Liver (tissue), 9 donors: ENCODE data around the gene STK4. TPM values are rescaled to one million over a fixed set of nuclear protein-coding genes. Genes with fewer than 3 reads are reported as not detected.
"Not testable (repeated sequence)": the region's sequence is repeated elsewhere in the genome, so short reads cannot be mapped to it uniquely, and the experiment has no call there.

Source experiments
- DNase-seq: peaks from one replicate; pipeline ENCODE4 v3.0.0-alpha.2; 2017; ENCODE audit warnings: low spot score
- H3K27ac ChIP-seq, 2 donors: one replicate each; pipeline ENCODE4 v1.7.0; 2013; ENCODE audit warnings: inconsistent platforms in 2 of 2, low read length in 2 of 2, control low read depth in 1 of 2, low read depth in 1 of 2, mild to moderate bottlenecking in 1 of 2
- H3K27me3 ChIP-seq, 4 donors: one replicate each; pipeline versions ENCODE4 v1.6.1 to v1.7.0; 2013; ENCODE audit warnings: low read length in 3 of 4, inconsistent platforms in 1 of 4, mild to moderate bottlenecking in 1 of 4, moderate library complexity in 1 of 4; ENCODE audit not compliant: control insufficient read depth in 4 of 4, insufficient read depth in 4 of 4
- H3K36me3 ChIP-seq, 4 donors: one replicate each; pipeline versions ENCODE4 v1.6.1 to v1.7.0; 2013; ENCODE audit warnings: low read length in 3 of 4, mild to moderate bottlenecking in 3 of 4, low read depth in 1 of 4, moderate library complexity in 1 of 4; ENCODE audit not compliant: control insufficient read depth in 4 of 4, insufficient read depth in 3 of 4
- H3K4me1 ChIP-seq, 4 donors: one replicate each; pipeline versions ENCODE4 v1.6.1 to v1.7.0; 2013; ENCODE audit warnings: low read length in 3 of 4, mild to moderate bottlenecking in 3 of 4, moderate library complexity in 1 of 4; ENCODE audit not compliant: control insufficient read depth in 4 of 4, insufficient read depth in 4 of 4
- H3K4me3 ChIP-seq, 3 donors: one replicate each; pipeline versions ENCODE4 v1.6.1 to v1.7.0; 2013; ENCODE audit warnings: low read length in 3 of 3, control low read depth in 1 of 3, low read depth in 1 of 3, mild to moderate bottlenecking in 1 of 3
- H3K9ac ChIP-seq, 2 donors: one replicate each; pipeline ENCODE4 v1.7.0; 2013; ENCODE audit warnings: low read length in 2 of 2, mild to moderate bottlenecking in 2 of 2, moderate library complexity in 2 of 2, control low read depth in 1 of 2, low read depth in 1 of 2
- H3K9me3 ChIP-seq, 4 donors: one replicate each; pipeline versions ENCODE4 v1.6.1 to v1.7.0; 2013; ENCODE audit warnings: low read length in 3 of 4; ENCODE audit not compliant: control insufficient read depth in 4 of 4
- EGR1 ChIP-seq, 2 donors: IDR thresholded peaks; 2 replicates each; pipeline ENCODE4 v1.6.1; 2016 to 2018; ENCODE audit warnings: antibody characterized with exemption in 2 of 2, low read depth in 2 of 2
- FOXA1 ChIP-seq: IDR thresholded peaks from 2 replicates; pipeline ENCODE4 v1.6.1; 2016; ENCODE audit warnings: antibody characterized with exemption
- FOXA2 ChIP-seq: IDR thresholded peaks from 2 replicates; pipeline ENCODE4 v1.6.1; 2016; ENCODE audit warnings: antibody characterized with exemption
- GABPA ChIP-seq, 2 donors: IDR thresholded peaks in 1 of 2; conservative IDR thresholded peaks in 1 of 2; 2 replicates each; pipeline ENCODE4 v1.6.1; 2016; ENCODE audit warnings: antibody characterized with exemption in 2 of 2, mild to moderate bottlenecking in 1 of 2, moderate library complexity in 1 of 2
- HNF4A ChIP-seq, 2 donors: conservative IDR thresholded peaks; 2 replicates each; pipeline ENCODE4 v1.6.1; 2016; ENCODE audit warnings: antibody characterized with exemption in 2 of 2, mild to moderate bottlenecking in 2 of 2
- HNF4G ChIP-seq: IDR thresholded peaks from 2 replicates; pipeline ENCODE4 v1.6.1; 2016; ENCODE audit warnings: antibody characterized with exemption
- JUND ChIP-seq, 2 donors: IDR thresholded peaks; 2 replicates each; pipeline ENCODE4 v1.6.1; 2016; ENCODE audit warnings: antibody characterized with exemption in 2 of 2
- NR2F2 ChIP-seq: IDR thresholded peaks from 2 replicates; pipeline ENCODE4 v1.6.1; 2016; ENCODE audit warnings: antibody characterized with exemption
- RAD21 ChIP-seq, 2 donors: IDR thresholded peaks; 2 replicates each; pipeline ENCODE4 v1.6.1; 2016; ENCODE audit warnings: antibody characterized with exemption in 2 of 2, mild to moderate bottlenecking in 2 of 2
- RXRA ChIP-seq, 2 donors: IDR thresholded peaks; 2 replicates each; pipeline ENCODE4 v1.6.1; 2017 to 2018; ENCODE audit warnings: antibody characterized with exemption in 2 of 2, mild to moderate bottlenecking in 1 of 2
- SP1 ChIP-seq: IDR thresholded peaks from 2 replicates; pipeline ENCODE4 v1.6.1; 2018; ENCODE audit warnings: antibody characterized with exemption, mild to moderate bottlenecking
- TAF1 ChIP-seq: conservative IDR thresholded peaks from 2 replicates; pipeline ENCODE4 v1.6.1; 2016; ENCODE audit warnings: antibody characterized with exemption, mild to moderate bottlenecking
- YY1 ChIP-seq: IDR thresholded peaks from 2 replicates; pipeline ENCODE4 v1.6.1; 2016; ENCODE audit warnings: antibody characterized with exemption, mild to moderate bottlenecking
- WGBS: extraction: QIAGEN DNeasy Blood & Tissue Kit; methylation state at CpG from one replicate; pipeline ENCODE4 v1.1.7; 2013; 5-methylcytosine and 5-hydroxymethylcytosine counted together
- polyA plus RNA-seq, 2 donors: library from polyadenylated mRNA; stranded (reverse) in 1 of 2; unstranded in 1 of 2; fragments of 200-250 nt in 1 of 2; fragments of >200 nt in 1 of 2; fragmentation: Nextera tagmentation in 1 of 2; extraction: Ambion mirVana in 1 of 2; gene quantifications; one replicate each; pipeline versions ENCODE4 v1.2.1 to v1.2.3, GENCODE V29; 2013 to 2015
- total RNA-seq, 2 donors: library from RNA; depleted of rRNA; stranded (reverse); fragments of >200 nt; gene quantifications; one replicate each; pipeline ENCODE4 v1.2.3, GENCODE V29; 2014
- TF ChIP-seq, protein P1 (sequence below): fragments of 150-350 bp; IDR thresholded peaks from 2 replicates; pipeline ENCODE4 v1.5.1; 2017; ENCODE audit warnings: improper control_type of control experiment, low read depth, low read length; ENCODE audit not compliant: missing input control
- TF ChIP-seq, protein P2 (sequence below): IDR thresholded peaks from 2 replicates; pipeline ENCODE4 v1.6.1; 2016; ENCODE audit warnings: antibody characterized with exemption, mild to moderate bottlenecking
- TF ChIP-seq, protein P3 (sequence below): IDR thresholded peaks from 2 replicates; pipeline ENCODE4 v1.6.1; 2016; ENCODE audit warnings: antibody characterized with exemption
- TF ChIP-seq, protein P4 (sequence below): IDR thresholded peaks from 2 replicates; pipeline ENCODE4 v1.6.1; 2016; ENCODE audit warnings: antibody characterized with exemption
- TF ChIP-seq, protein P5 (sequence below): IDR thresholded peaks from 2 replicates; pipeline ENCODE4 v1.6.1; 2016; ENCODE audit warnings: antibody characterized with exemption
- donor health status: healthy.
- donor health status: healthy.
- donor health status: healthy.
- donor health status: healthy.
- donor health status: healthy.

The STK4 gene
- total and polyA plus RNA-seq, 4 donors, result 3.7 to 20.8 (median 13.9) TPM

DNA sequence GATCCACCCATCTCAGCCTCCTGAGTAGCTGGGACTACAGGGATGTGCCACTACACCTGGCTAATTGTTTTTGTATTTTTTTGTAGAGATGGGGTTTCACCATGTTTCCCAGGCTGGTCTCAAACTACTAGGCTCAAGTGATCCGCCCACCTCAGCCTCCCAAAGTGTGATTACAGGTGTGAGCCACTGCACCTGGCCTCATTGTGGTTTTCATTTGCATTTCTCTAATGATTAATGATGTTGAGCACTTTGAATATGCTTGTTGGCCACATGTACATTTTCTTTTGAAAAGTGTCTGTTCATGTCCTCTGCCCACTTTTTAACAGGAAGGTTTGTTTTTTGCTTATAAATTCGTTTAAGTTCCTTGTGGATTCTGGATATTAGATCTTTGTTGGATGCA is 96.8 kb downstream of the STK4 start:
- H3K4me1 ChIP-seq, H3K9ac ChIP-seq, DNase-seq, H3K27me3 ChIP-seq, H3K36me3 ChIP-seq, H3K27ac ChIP-seq, H3K9me3 ChIP-seq, H3K4me3 ChIP-seq: not testable (repeated sequence)
- WGBS, result 94% methylated on average over 2 of the region's 2 CpGs

DNA sequence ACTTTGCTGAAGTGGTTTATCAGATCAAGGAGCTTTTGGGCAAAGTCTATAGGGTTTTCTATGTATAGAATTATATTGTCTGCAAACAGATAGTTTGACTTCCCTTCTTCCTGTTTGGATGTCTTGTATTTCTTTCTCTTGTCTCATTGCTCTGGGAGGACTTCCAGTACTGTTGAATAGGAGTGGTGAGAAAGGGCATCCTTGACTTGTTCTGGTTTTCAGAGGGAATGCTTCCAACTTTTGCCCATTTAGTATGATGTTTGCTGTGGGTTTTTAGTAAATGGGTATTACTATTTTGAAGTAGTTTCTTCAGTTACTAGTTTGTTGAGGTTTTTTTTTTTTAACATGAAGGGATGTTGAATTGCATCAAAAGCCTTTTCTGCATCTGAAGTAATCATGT is 98.5 kb downstream of the STK4 start:
- TF ChIP-seq RAD21 (IDR thresholded peaks at IDR 0.05), result no peak
- TF ChIP-seq, protein P1, sequence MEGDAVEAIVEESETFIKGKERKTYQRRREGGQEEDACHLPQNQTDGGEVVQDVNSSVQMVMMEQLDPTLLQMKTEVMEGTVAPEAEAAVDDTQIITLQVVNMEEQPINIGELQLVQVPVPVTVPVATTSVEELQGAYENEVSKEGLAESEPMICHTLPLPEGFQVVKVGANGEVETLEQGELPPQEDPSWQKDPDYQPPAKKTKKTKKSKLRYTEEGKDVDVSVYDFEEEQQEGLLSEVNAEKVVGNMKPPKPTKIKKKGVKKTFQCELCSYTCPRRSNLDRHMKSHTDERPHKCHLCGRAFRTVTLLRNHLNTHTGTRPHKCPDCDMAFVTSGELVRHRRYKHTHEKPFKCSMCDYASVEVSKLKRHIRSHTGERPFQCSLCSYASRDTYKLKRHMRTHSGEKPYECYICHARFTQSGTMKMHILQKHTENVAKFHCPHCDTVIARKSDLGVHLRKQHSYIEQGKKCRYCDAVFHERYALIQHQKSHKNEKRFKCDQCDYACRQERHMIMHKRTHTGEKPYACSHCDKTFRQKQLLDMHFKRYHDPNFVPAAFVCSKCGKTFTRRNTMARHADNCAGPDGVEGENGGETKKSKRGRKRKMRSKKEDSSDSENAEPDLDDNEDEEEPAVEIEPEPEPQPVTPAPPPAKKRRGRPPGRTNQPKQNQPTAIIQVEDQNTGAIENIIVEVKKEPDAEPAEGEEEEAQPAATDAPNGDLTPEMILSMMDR, result no peak
- TF ChIP-seq GABPA (IDR thresholded peaks at IDR 0.05 in 1 of 2, conservative IDR thresholded peaks at IDR 0.05 in 1 of 2), result no peak
- TF ChIP-seq FOXA2, result no peak
- no peak for TF ChIP-seq YY1
- no peak for TF ChIP-seq RXRA (IDR thresholded peaks at IDR 0.05)
- TF ChIP-seq, protein P2, sequence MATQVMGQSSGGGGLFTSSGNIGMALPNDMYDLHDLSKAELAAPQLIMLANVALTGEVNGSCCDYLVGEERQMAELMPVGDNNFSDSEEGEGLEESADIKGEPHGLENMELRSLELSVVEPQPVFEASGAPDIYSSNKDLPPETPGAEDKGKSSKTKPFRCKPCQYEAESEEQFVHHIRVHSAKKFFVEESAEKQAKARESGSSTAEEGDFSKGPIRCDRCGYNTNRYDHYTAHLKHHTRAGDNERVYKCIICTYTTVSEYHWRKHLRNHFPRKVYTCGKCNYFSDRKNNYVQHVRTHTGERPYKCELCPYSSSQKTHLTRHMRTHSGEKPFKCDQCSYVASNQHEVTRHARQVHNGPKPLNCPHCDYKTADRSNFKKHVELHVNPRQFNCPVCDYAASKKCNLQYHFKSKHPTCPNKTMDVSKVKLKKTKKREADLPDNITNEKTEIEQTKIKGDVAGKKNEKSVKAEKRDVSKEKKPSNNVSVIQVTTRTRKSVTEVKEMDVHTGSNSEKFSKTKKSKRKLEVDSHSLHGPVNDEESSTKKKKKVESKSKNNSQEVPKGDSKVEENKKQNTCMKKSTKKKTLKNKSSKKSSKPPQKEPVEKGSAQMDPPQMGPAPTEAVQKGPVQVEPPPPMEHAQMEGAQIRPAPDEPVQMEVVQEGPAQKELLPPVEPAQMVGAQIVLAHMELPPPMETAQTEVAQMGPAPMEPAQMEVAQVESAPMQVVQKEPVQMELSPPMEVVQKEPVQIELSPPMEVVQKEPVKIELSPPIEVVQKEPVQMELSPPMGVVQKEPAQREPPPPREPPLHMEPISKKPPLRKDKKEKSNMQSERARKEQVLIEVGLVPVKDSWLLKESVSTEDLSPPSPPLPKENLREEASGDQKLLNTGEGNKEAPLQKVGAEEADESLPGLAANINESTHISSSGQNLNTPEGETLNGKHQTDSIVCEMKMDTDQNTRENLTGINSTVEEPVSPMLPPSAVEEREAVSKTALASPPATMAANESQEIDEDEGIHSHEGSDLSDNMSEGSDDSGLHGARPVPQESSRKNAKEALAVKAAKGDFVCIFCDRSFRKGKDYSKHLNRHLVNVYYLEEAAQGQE, result no peak
- TF ChIP-seq SP1, result no peak
- TF ChIP-seq NR2F2, result no peak
- TF ChIP-seq, protein P3, sequence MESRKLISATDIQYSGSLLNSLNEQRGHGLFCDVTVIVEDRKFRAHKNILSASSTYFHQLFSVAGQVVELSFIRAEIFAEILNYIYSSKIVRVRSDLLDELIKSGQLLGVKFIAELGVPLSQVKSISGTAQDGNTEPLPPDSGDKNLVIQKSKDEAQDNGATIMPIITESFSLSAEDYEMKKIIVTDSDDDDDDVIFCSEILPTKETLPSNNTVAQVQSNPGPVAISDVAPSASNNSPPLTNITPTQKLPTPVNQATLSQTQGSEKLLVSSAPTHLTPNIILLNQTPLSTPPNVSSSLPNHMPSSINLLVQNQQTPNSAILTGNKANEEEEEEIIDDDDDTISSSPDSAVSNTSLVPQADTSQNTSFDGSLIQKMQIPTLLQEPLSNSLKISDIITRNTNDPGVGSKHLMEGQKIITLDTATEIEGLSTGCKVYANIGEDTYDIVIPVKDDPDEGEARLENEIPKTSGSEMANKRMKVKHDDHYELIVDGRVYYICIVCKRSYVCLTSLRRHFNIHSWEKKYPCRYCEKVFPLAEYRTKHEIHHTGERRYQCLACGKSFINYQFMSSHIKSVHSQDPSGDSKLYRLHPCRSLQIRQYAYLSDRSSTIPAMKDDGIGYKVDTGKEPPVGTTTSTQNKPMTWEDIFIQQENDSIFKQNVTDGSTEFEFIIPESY, result no peak
- no peak for TF ChIP-seq FOXA1
- TF ChIP-seq, protein P4, sequence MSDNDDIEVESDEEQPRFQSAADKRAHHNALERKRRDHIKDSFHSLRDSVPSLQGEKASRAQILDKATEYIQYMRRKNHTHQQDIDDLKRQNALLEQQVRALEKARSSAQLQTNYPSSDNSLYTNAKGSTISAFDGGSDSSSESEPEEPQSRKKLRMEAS, result no peak
- no peak for TF ChIP-seq HNF4A (conservative IDR thresholded peaks at IDR 0.05)
- no peak for TF ChIP-seq TAF1
- TF ChIP-seq EGR1 (IDR thresholded peaks at IDR 0.05; ENCODE audit: low read depth in 2 of 2), result no peak
- no peak for TF ChIP-seq JUND (IDR thresholded peaks at IDR 0.05)
- TF ChIP-seq HNF4G, result no peak
- TF ChIP-seq, protein P5, sequence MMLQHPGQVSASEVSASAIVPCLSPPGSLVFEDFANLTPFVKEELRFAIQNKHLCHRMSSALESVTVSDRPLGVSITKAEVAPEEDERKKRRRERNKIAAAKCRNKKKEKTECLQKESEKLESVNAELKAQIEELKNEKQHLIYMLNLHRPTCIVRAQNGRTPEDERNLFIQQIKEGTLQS, result no peak
- Histone ChIP-seq H3K4me1 (no peaks in the 10 kb centered on the region), H3K4me3 (no peak overlapping the region), H3K9me3 (no peaks in the 10 kb centered on the region), H3K27me3 (no peaks in the 10 kb centered on the region), H3K27ac (no peak overlapping the region), H3K36me3 (no peaks in the 10 kb centered on the region), H3K9ac (no peak overlapping the region)
- DNase-seq, result no peak
